HG03378 (cell line): ENCODE measurements around the gene ST6GAL1.
"Not testable (repeated sequence)": the region's sequence is repeated elsewhere in the genome, so short reads cannot be mapped to it uniquely, and the experiment has no call there.

ENCODE experiments used
- ATAC-seq: cut with Tn5 transposase; IDR thresholded peaks from one replicate; pipeline ENCODE4 v1.9.1; 2021; ENCODE audit warnings: mild to moderate bottlenecking, moderate library complexity; ENCODE audit not compliant: unreplicated experiment

Gene ST6GAL1

DNA sequence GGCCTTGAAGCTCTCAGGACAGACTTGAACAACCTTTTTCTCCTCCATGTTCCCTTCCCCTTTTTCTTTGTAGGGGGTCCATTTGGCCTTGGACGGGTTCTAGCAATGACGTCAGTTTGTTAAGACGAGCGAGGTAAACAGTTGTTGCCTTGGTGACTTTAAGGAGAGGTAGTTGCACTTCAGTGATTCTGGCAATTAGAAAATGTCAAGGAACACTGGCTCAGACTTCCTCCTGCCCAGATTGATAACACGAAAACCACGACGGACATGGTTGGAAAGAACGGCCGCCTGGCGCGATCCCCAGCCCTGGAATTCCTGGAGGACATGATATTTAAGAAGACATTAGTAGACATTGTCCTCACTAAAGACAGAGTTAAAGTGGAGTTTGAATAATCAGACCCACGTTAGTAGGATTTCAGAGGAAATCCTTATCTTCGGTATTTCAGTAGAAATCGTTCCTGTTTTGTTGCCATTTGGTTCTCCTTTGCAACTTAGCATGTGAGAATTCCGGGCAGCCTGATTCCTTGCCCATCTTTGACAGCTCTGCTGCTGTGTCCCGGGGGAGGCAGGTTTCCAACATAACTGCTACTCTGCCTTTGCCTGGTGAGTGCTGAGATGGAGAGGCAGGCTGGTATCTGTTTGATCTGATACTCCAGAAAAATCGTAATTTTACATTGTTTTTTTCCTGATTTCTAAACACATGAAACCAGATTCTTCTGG is 87.3 kb downstream of the ST6GAL1 start:
- ATAC-seq = no peak

GRCh38 chr3:187019542-187020072 is 89.3 kb downstream of the ST6GAL1 start:
- ATAC-seq = no peak

GRCh38 chr3:187020376-187020775 is 90.0 kb downstream of the ST6GAL1 start:
- no peak for ATAC-seq

DNA sequence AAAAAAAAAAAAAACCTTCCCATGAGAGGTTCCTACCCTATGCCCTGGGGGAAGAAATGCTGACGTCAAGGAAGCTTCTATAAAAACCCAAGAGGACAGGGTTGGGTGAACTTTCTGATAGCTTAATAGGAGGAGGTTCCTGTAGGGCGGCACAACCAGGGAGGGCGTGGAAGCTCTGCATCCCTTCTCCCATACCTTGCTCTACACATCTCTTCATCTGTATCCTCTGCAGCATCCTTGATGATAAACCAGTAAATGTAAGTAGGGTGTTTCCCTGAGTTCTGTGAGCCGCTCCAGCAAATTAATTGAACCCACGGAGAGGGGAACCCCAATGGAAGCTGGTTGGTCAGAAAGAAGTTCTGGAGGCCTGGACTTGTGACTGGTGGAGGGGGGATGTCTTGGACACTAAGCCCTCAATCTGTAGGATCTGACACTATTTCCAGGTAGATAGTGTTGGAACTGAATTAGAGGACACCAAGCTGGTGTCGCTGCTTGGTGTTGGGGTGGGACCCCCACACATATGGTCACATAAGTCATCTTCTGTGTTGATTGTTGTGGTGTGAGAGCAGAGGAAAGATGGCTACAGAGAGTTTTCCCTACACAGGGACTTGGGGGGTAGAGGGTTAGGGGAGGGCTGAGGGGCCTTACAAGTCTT is 91.5 kb downstream of the ST6GAL1 start:
- ATAC-seq = peak; percentile 60

DNA sequence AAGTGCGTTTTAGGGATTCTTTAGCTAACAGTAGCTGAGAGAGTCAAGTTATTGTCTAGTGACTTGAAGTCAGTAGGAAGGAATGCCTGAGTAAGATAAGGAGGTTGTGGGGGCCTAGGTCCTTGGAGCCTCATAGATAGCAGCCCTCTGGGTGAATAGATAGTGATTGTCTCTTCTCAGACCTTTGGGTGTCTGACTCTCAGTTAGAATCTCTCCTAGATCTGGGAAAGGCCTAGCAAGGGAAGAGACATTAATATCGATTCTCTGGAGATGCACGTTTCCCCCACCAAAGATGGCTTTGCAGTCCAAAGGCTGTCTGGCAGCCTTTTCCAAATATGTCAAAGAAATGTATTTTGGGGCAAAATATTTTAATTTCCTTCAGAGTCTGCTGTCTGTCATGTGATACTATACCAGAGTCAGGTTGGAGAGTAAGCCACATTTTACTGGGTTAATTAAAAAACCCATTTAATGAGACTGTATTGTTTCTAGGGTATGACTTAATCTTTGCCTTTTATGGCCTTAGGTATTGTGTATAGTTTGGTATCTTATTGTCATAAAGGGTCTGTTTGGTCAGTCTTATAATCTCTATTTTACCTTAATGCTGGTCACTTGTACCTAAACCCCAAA is 92.2 kb downstream of the ST6GAL1 start:
- ATAC-seq = no peak

DNA sequence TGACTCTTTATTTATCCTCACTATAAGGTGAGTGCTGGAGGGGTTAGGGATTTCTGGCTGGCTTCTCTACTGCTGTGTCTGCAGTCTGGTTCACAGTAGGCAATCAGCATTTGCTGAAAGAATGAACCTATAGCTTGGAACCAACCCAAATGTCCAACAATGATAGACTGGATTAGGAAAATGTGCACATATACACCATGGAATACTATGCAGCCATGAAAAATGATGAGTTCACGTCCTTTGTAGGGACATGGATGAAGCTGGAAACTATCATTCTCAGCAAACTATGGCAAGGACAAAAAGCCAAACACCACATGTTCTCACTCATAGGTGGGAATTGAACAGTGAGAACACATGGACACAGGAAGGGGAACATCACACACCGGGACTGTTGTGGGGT is 93.0 kb downstream of the ST6GAL1 start:
- ATAC-seq = not testable (repeated sequence)

DNA sequence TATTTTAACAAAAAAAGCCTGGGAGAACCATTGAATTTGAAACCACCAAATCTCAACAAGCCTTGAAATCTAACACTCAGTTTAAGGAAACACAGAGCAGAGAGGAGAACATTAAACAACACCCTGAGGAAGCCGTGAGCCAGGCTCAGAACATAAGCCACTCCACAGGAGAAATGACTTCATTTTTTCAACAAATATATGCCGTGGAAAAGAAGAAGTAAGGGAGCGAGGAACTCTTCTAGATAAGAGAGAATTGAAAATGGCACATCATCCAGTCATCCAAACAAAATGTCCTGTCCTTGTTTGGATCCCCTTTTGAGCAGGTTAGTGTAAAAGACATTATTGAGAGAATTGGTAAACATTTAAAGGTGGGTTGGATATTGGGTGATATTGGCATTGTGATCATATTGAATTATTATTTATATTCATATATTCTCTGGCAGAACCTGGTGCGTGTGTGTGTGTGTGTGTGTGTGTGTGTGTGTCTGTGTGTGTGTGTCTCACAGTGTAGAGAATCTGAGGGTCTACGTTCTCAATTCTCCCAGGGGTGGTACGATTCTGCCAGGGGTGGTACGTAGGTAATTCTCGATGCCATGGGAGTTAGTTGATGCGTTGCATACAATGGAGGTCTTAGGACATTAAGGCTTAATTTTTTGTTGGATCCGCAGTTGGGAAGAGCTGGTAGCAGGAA is 94.4 kb downstream of the ST6GAL1 start:
- ATAC-seq = no peak

GRCh38 chr3:187025254-187025655 is 94.9 kb downstream of the ST6GAL1 start:
- ATAC-seq = peak; percentile 28

- peak; percentile 23 for ATAC-seq
Measured at GRCh38 chr3:187025656-187026316, 95.5 kb downstream of the ST6GAL1 start.

DNA sequence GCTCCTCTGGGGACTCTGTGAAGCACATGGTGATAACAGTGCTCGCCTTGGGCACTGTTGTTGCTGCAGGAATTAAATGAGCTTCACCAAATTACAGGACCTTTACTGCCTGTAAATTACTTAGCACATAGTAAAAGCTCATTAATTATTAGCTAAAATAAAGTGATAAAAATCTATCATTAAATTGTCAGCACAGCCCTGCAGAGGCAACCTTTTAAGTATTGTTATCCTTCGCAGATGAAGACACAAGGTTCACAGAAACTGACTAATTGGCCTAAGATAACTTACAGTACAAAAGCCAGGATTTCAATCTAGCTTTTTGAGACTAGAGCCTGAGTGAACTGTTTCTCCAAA is 96.0 kb downstream of the ST6GAL1 start:
- ATAC-seq = no peak

GRCh38 chr3:187027531-187028278 is 97.4 kb downstream of the ST6GAL1 start:
- no peak for ATAC-seq

DNA sequence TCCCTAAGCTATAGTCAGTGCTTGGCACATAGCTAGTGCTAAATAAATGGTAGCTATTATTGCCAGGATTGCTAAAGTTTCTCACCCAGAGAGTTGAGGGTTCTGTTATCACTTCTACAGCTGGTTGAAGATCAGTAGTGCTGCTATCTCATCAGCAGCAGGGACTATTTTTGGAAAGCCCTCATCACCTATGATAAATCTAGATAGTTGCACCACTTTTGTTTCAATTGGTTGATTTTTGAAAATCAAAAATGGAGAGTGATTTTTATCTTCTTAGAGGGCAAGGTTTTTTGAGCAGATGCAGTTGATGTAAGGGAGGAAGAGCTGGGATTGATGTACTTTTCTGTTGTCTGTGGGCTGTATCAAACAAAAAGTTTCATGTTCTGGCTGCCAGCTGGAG is 101.6 kb downstream of the ST6GAL1 start:
- ATAC-seq = no peak

- no peak for ATAC-seq
Measured at GRCh38 chr3:187036394-187036793, 106.1 kb downstream of the ST6GAL1 start.

- no peak for ATAC-seq
Measured at GRCh38 chr3:187039100-187039722, 108.9 kb downstream of the ST6GAL1 start.

GRCh38 chr3:187039723-187040414 is 109.5 kb downstream of the ST6GAL1 start:
- peak; percentile 28 for ATAC-seq

GRCh38 chr3:187040516-187041361 is 110.4 kb downstream of the ST6GAL1 start:
- no peak for ATAC-seq

GRCh38 chr3:187041362-187042307 is 111.3 kb downstream of the ST6GAL1 start:
- peak; percentile 54 for ATAC-seq
